Middle frontal gyrus (tissue), 1 donor: ENCODE data around the gene TIGD3.
A peak's percentile ranks its signal among the peaks of the same experiment; 100 is the strongest.
"Not testable (repeated sequence)": the region's sequence is repeated elsewhere in the genome, so short reads cannot be mapped to it uniquely, and the experiment has no call there.

Experiments
- DNase-seq: peaks from one replicate; pipeline ENCODE4 v3.0.0-alpha.2; 2015; ENCODE audit warnings: low spot score; ENCODE audit errors: extremely low spot score

The TIGD3 gene

GRCh38 chr11:65325435-65325834 lies 29.1 kb upstream of the TIGD3 start:
- DNase-seq = no peak

- DNase-seq = no peak
These were observed 27.5 kb upstream of the TIGD3 start for GRCh38 chr11:65327021-65327420.

DNA sequence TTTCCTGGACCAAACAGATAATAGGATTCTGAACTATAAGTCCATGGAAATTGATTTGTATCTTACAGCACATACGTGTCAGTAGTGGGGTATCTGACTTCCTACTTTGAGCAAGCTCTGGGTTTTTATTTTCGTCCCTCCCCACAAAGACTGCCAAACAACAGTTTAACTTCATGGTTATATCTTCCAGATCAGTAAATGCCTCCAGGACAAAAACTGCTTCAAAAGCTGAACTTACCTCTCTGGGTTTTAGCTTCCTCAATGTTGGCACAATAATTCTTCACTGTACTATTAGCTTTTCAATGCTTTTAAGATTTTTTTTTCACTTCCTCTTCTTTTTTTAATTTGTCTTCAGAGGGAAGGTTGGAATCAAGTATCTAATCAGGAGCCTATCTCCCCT lies 25.1 kb upstream of the TIGD3 start:
- DNase-seq = no peak

- DNase-seq = peak; percentile 86
These were observed 24.6 kb upstream of the TIGD3 start for GRCh38 chr11:65329944-65330403.

GRCh38 chr11:65330544-65330943 lies 24.0 kb upstream of the TIGD3 start:
- no peak for DNase-seq

- DNase-seq = not testable (repeated sequence)
These were observed 22.0 kb upstream of the TIGD3 start for GRCh38 chr11:65332591-65332990.

DNA sequence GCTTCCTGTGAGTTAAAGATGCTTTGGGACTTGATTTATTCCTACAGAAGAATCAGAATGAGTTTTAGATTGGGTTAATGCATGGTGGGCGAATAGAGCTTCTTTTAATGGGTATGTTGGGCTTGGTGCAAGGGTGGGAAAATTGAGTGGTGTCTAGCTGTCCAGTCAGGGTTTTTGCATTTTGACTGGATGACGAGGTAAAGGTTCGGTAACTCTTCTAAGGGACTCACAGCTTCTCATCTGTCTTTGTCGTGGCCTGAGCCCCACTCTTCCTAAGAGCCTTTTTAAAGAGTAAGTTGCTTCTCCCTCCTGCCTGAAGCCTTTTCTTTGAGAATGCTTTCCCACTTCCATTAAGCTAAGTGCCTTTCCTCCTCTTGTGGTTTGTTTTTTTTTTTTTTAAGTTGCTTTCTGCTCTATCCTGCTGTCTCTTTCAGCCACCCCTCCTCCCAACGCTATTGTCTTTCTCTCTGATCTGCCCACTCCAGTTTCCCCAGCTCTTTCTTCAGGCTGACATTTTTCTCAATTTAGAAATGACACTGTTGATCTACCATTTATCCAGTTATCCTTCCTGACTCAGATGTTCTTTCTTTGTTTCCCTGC lies 19.8 kb upstream of the TIGD3 start:
- DNase-seq = no peak

- DNase-seq = no peak
These were observed 15.9 kb upstream of the TIGD3 start for GRCh38 chr11:65338676-65339075.

- no peak for DNase-seq
These were observed 14.3 kb upstream of the TIGD3 start for GRCh38 chr11:65340226-65340625.

GRCh38 chr11:65341856-65342255 lies 12.7 kb upstream of the TIGD3 start:
- no peak for DNase-seq

DNA sequence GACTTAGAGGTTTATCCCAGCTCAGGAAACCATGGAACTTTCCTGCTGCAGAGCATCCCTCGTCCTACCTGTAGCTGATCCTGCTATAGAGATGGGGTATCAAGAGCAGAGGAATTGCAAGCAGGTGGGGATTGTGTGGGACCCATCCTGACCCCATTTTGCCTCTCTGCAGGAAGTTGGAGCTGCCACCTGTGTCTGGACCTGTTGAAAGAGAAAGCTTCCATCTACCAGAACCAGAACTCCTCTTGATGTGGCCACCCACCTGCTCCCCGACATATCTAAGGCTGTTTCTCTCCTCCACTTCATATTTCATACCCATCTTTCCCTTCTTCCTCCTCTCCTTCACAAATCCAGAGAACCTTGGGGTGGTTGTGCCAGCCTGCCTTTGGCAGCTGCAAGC lies 3.0 kb upstream of the TIGD3 start:
- no peak for DNase-seq

- DNase-seq = no peak
These were observed 1.8 kb upstream of the TIGD3 start for GRCh38 chr11:65352783-65353182.

GRCh38 chr11:65353376-65353775 lies 1.2 kb upstream of the TIGD3 start:
- DNase-seq = no peak

- no peak for DNase-seq
These were observed 669 bp upstream of the TIGD3 start for GRCh38 chr11:65353900-65354264.

GRCh38 chr11:65355013-65355775 lies 643 bp downstream of the TIGD3 start:
- no peak for DNase-seq

GRCh38 chr11:65355776-65356393 lies 1.3 kb downstream of the TIGD3 start:
- no peak for DNase-seq

DNA sequence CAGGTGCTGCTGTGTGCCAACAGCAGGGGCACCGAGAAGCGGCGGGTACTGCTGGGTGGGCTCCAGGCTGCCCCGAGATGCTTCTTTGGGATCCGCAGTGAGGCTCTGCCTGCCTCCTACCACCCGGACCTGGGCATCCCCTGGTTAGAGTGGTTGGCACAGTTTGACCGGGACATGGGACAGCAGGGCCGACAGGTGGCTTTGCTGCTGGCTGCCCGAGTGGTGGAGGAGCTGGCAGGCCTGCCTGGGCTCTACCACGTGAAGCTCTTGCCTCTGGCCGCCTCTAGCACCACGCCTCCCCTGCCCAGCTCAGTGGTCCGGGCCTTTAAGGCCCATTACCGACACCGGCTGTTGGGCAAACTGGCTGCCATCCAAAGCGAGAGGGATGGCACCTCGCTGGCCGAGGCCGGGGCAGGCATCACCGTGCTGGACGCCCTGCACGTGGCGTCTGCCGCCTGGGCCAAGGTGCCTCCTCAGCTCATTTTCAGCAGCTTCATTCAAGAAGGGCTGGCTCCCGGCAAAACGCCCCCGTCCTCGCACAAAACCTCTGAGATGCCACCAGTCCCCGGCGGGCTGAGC lies 1.9 kb downstream of the TIGD3 start:
- DNase-seq = no peak

DNA sequence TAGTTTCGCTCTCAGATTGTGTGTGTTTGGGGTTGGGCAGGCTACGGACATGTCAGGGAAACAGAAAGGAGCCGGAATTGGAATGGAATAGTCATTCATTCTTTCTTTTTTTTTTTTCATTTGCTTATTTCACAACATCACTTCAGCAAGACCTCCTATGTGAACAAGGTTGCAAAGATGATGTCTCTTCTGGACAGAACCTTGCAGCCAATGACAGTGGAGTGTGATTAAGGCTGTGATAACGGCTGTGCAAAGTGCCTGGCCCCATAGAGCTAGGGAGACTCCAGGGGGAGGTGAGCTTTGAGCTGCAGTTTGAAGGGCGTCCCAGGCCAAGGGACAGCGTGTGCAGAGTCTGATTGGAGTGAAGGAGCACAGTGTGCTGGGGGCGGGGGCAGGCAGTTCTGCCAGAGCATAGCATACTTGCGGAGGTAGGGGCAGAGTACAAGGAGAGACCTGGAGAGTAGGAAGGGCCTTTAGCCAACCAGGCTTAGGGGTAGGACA lies 3.4 kb downstream of the TIGD3 start:
- DNase-seq = no peak

- DNase-seq = no peak
These were observed 7.9 kb downstream of the TIGD3 start for GRCh38 chr11:65362320-65362931.

GRCh38 chr11:65362966-65363365 lies 8.4 kb downstream of the TIGD3 start:
- no peak for DNase-seq

DNA sequence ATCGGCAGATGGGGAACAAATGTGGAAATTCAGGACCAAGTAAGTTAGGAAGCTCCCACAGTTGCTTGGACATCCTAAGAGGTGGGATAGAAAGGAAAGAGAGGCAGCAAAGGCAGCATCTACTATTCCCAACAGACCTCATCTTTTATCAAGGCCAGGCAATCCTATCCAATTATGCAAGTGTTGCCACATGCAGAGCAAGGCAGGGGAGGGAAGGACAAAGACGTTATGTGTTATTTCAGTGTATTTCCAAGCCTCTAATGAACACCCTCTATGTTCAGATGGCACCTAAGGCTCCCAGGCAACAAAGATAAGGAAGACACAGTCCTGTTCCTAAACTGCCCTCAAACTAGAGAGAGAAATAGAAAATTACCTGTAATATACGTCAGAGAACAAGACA lies 9.2 kb downstream of the TIGD3 start:
- no peak for DNase-seq

GRCh38 chr11:65366340-65366773 lies 11.8 kb downstream of the TIGD3 start:
- peak; percentile 39 for DNase-seq
